Caco-2 (cell line): ENCODE data around the gene SLC3A2. TPM values are rescaled to one million over a fixed set of nuclear protein-coding genes. Genes with fewer than 3 reads are reported as not detected.

Experiments used
- BruUV-seq: library from RNA; stranded (reverse); fragments of 400-500 nt; replicated peaks from 2 replicates; lab custom pipeline; 2021; lab: Mats Ljungman, UMichigan
- CTCF ChIA-PET: fragments of 300-600 bp; sonication (Branson Sonifier 250); formaldehyde crosslinking; loops from one replicate; lab custom pipeline; 2022; ENCODE audit warnings: antibody characterized with exemption; lab: Charles Lee
- POLR2A ChIA-PET: fragments of 300-600 bp; sonication (Branson Sonifier 250); formaldehyde crosslinking; loops from one replicate; lab custom pipeline; 2022; ENCODE audit warnings: antibody characterized with exemption; lab: Charles Lee
- DNase-seq, 2 experiments: peaks; one replicate each; pipeline versions ENCODE4 v3.0.0 to v3.0.0-alpha.2; 2020 to 2022
- H3K27me3 ChIP-seq: replicated peaks from 2 replicates; pipeline ENCODE4 v1.6.0; 2011; ENCODE audit warnings: low read length; ENCODE audit not compliant: control insufficient read depth, insufficient read depth
- H3K36me3 ChIP-seq: 2 replicates; pipeline ENCODE4 v1.5.1; 2011; ENCODE audit warnings: low read length; ENCODE audit not compliant: control insufficient read depth, insufficient read depth
- H3K4me1 ChIP-seq: fragments of 250-450 bp; sonication (Bioruptor Pico); 2 replicates; pipeline ENCODE4 v1.5.1; 2020; ENCODE audit warnings: mild to moderate bottlenecking
- H3K4me3 ChIP-seq: 2 replicates; pipeline ENCODE4 v1.5.1; 2011; ENCODE audit warnings: low read depth, mild to moderate bottlenecking, control low read depth, low read length
- H3K9me3 ChIP-seq: fragments of 250-450 bp; sonication (Bioruptor Pico); 2 replicates; pipeline ENCODE4 v1.5.1; 2020; ENCODE audit warnings: mild to moderate bottlenecking, moderate library complexity
- H3K27ac Mint-ChIP-seq: one replicate; pipeline ENCODE4 v1.8.0; 2022; ENCODE audit warnings: mixed read lengths; ENCODE audit not compliant: unreplicated experiment
- H3K27me3 Mint-ChIP-seq: one replicate; pipeline ENCODE4 v1.8.0; 2022; ENCODE audit warnings: mixed read lengths; ENCODE audit not compliant: insufficient read depth, unreplicated experiment
- H3K36me3 Mint-ChIP-seq: one replicate; pipeline ENCODE4 v1.8.0; 2022; ENCODE audit warnings: mild to moderate bottlenecking, mixed read lengths; ENCODE audit not compliant: insufficient read depth, unreplicated experiment
- H3K4me1 Mint-ChIP-seq: one replicate; pipeline ENCODE4 v1.8.0; 2022; ENCODE audit warnings: low read depth, mixed read lengths; ENCODE audit not compliant: unreplicated experiment
- H3K4me3 Mint-ChIP-seq: one replicate; pipeline ENCODE4 v1.8.0; 2022; ENCODE audit warnings: mild to moderate bottlenecking, moderate library complexity, mixed read lengths; ENCODE audit not compliant: unreplicated experiment
- H3K9me3 Mint-ChIP-seq: one replicate; pipeline ENCODE4 v1.8.0; 2022; ENCODE audit warnings: mixed read lengths; ENCODE audit not compliant: unreplicated experiment
- CTCF ChIP-seq, 2 experiments: fragments of 200-600 bp in 1 of 2; IDR thresholded peaks; 1 replicate in 1 of 2; 2 replicates in 1 of 2; pipeline versions ENCODE4 v1.5.1 to v1.8.0; 2011 to 2022; ENCODE audit warnings: antibody characterized with exemption in 1 of 2, control low read depth in 1 of 2, inconsistent platforms in 1 of 2, low read depth in 1 of 2, low read length in 1 of 2, mild to moderate bottlenecking in 1 of 2, moderate library complexity in 1 of 2; ENCODE audit not compliant: insufficient read depth in 1 of 2, severe bottlenecking in 1 of 2, unreplicated experiment in 1 of 2
- intact Hi-C: fragments of 100-400 bp; cut with micrococcal nuclease; formaldehyde crosslinking; loops from one replicate; pipeline ENCODE4 v1.10.0; 2022; ENCODE audit not compliant: unreplicated experiment
- total RNA-seq: library from RNA; stranded (reverse); gene quantifications from 2 replicates; pipeline ENCODE4 v1.2.3, GENCODE V29; 2022

Gene SLC3A2
- total RNA-seq, 1 experiment from 2014 or later, result 879 TPM

DNA sequence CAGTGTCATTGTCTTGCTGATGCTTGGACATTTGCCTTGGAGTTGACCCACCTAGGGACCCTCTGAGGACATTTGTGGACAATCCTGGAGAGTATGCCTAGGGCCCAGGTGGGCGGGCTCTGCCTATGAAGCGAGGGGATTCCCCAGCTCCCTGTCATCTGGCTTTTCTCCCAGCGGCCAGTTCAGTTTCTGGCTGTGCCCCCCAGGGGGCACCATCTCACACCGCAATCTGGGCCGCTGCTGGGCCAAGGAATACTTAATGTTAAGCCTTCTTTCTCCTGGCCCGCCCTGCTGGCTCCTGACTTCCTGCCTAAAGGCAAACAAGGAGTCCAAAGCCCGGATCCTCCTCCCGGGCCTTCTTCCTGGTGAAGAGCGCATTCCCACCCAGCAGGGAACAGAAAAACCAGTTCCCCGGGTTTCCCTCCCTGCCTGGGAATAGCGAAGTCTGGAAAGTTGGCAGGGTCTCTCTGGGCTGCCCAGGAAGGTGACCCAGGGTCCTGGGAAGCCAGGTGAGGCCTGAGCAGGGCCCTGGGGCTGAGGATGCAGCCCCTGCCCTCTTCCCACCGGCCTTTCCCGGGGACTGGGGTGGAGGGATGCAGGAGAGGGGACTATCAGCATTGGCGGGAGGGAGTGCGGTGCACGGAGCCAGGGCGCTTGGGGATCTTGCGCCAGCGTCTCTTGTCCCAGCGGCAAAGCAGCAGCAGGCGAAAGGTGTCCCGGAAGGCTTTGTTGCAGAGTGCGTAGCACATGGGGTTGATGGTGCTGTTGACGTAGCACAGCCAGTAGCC is 28.6 kb downstream of the SLC3A2 start:
- Mint-ChIP-seq H3K4me3 (no peak overlapping the region), H3K4me1 (peaks cover 5% of the 10 kb centered on the region), H3K27me3 (no peaks in the 10 kb centered on the region), H3K36me3 (no peaks in the 10 kb centered on the region), H3K27ac (peak overlapping the region; percentile 48), H3K9me3 (no peaks in the 10 kb centered on the region)
- no peaks in the 10 kb centered on the region for H3K9me3 ChIP-seq
- no peaks in the 10 kb centered on the region for H3K27me3 ChIP-seq
- intact Hi-C loops, result loop anchor here (1.0 to 5.0 kb wide), 2 partner anchors 66 to 218 kb away; no protein-coding TSS in a partner anchor
- BruUV-seq, result no TSS peak
- no peaks in the 10 kb centered on the region for H3K36me3 ChIP-seq
- ChIA-PET CTCF (interaction anchor here (0.6 to 7.5 kb wide), 7 partner anchors 11 to 650 kb away, joined by 3 to 103 read pairs (median 3); no protein-coding TSS in a partner anchor), POLR2A (no interaction called here)
- peak; percentile 75 to 89 for DNase-seq
- peak; percentile 63 to 69 for TF ChIP-seq CTCF (IDR thresholded peaks at IDR 0.05; ENCODE audit: insufficient read depth in 1 of 2, low read depth in 1 of 2, low read length in 1 of 2, severe bottlenecking in 1 of 2, unreplicated experiment in 1 of 2)
- peaks cover 9% of the 10 kb centered on the region; the same call in 1 of the 2 replicates for H3K4me1 ChIP-seq
- H3K4me3 ChIP-seq, result no peak overlapping the region

DNA sequence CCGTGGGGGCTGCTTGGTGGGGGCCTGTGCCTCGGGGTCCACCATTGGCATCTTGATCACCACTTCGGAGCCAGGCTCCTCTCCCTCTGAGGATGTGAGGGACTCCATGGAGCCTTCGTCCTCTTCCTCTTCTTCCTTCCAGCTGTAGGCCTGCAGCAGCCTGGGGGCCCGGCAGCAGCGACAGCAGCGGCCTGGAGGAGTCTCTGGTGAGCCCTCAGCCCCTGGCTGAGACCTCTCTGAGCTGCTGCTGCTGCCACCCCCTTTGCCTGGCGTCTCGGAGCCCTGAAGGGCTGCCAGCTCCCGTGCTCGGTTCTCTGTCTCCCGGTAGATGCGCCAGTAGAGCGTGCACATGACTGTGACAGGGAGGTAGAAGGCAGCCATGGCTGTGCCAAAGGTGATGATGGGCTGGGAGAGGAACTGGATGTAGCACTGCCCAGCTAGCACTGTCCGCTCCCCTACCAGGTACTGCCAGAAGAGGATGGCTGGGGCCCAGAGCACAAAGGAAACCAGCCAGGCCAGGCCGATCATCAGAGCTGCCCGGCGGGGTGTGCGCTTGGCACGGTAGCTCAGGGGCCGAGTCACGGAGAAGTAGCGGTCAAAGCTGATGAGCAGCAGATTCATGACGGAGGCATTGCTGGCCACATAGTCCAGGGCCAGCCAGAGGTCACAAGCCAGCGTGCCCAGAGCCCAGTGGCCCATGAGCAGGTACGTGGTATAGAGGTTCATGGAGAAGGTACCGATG is 29.6 kb downstream of the SLC3A2 start:
- Histone ChIP-seq H3K27me3 (no peaks in the 10 kb centered on the region), H3K4me1 (peaks cover 9% of the 10 kb centered on the region; the same call in 1 of the 2 replicates), H3K4me3 (no peak overlapping the region), H3K36me3 (no peaks in the 10 kb centered on the region), H3K9me3 (no peaks in the 10 kb centered on the region)
- DNase-seq, result no peak
- Mint-ChIP-seq H3K4me3 (no peak overlapping the region), H3K27me3 (no peaks in the 10 kb centered on the region), H3K36me3 (no peaks in the 10 kb centered on the region), H3K4me1 (peaks cover 5% of the 10 kb centered on the region), H3K27ac (no peak overlapping the region), H3K9me3 (no peaks in the 10 kb centered on the region)
- intact Hi-C loops, result no loop called here
- no TSS peak for BruUV-seq
- no peak for TF ChIP-seq CTCF (IDR thresholded peaks at IDR 0.05; ENCODE audit: insufficient read depth in 1 of 2, low read depth in 1 of 2, low read length in 1 of 2, severe bottlenecking in 1 of 2, unreplicated experiment in 1 of 2)
- ChIA-PET CTCF (interaction anchor here (0.7 to 7.5 kb wide), 4 partner anchors 21 to 116 kb away, joined by 3 to 103 read pairs (median 8); no protein-coding TSS in a partner anchor), POLR2A (no interaction called here)
